Heart left ventricle (tissue), 13 donors: ENCODE results near the gene THSD1.

ENCODE experiments used
- POLR2A ChIP-seq, 2 donors: fragments of 450-650 bp; IDR thresholded peaks; one replicate each; pipeline ENCODE4 v1.6.1; 2017; ENCODE audit warnings: antibody characterized with exemption in 2 of 2, mild to moderate bottlenecking in 2 of 2, moderate library complexity in 2 of 2
- TF ChIP-seq, protein P1 (sequence below), 12 donors: fragments of 200-600 bp; sonication (generic) in 4 of 12; IDR thresholded peaks; one replicate each; pipeline versions ENCODE4 v1.5.0 to v1.8.0; 2018 to 2022; ENCODE audit warnings: antibody characterized with exemption in 12 of 12, mild to moderate bottlenecking in 5 of 12
- donor health status: ischemic (EF 13 %, LVEDD 7.1; RV severe dilation, severe dysfunction).
- donor health status: DM: no; HTN: yes; CAD: no.
- donor health status: DM: no; HTN: no; CAD: no.
- donor health status: ischemic (EF 25% LVEDD 6.9; RV normal size, moderate dysfunction).
- donor health status: ischemic (EF 25% LVEDD 5.7; RV mildly dilated, moderate dysfunction).
- donor health status: ischemic (EF 35%, LVEDD 5.7; RV mildly dilated, moderate dysfunction).
- donor health status: nonischemic (EF 11% LVEDD 7.7; RV severe dilation, severe dysfunction).
- donor health status: DM: yes; HTN: yes; CAD: no.
- donor health status: PGD.
- donor health status: ischemic (EF 29% LVEDD 5.4; RV normal size, mild dysfunction).
- donor health status: nonischemic (EF 23%, LVEDD 6.1; RV moderate dilation, normal function).

DNA sequence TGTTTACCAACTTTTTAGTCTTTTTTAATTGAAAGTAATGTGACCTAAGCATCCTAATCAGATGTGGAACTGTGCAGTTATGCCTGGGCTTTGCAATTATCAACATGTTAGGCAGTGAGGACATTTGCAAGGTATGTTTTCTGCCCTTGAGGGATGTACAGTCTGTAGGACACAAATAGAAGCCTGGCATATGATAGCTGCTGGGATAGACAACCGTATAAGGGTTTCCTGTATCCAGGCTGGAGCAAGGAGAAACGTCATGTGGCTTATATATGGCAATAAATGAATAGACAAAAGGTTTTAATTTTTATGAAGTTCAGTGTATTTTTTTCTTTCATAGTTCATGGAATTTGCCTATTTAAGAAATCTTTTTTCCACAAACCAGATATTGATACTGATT is 46.5 kb upstream of the THSD1 start:
- TF ChIP-seq, protein P1, sequence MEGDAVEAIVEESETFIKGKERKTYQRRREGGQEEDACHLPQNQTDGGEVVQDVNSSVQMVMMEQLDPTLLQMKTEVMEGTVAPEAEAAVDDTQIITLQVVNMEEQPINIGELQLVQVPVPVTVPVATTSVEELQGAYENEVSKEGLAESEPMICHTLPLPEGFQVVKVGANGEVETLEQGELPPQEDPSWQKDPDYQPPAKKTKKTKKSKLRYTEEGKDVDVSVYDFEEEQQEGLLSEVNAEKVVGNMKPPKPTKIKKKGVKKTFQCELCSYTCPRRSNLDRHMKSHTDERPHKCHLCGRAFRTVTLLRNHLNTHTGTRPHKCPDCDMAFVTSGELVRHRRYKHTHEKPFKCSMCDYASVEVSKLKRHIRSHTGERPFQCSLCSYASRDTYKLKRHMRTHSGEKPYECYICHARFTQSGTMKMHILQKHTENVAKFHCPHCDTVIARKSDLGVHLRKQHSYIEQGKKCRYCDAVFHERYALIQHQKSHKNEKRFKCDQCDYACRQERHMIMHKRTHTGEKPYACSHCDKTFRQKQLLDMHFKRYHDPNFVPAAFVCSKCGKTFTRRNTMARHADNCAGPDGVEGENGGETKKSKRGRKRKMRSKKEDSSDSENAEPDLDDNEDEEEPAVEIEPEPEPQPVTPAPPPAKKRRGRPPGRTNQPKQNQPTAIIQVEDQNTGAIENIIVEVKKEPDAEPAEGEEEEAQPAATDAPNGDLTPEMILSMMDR (IDR thresholded peaks at IDR 0.05) = no peak
- no peak for TF ChIP-seq POLR2A (IDR thresholded peaks at IDR 0.05)
